H1 (cell line): ENCODE results near the gene SOX14. TPM values are rescaled to one million over a fixed set of nuclear protein-coding genes. Genes with fewer than 3 reads are reported as not detected.

ENCODE experiments used
- CTCF ChIA-PET: fragments of 300-600 bp; sonication (Branson Sonifier 250); formaldehyde crosslinking; loops from one replicate; lab custom pipeline; 2021; ENCODE audit not compliant: partially characterized antibody; lab: Charles Lee
- POLR2A ChIA-PET: fragments of 300-600 bp; sonication (Branson Sonifier 250); formaldehyde crosslinking; loops from one replicate; lab custom pipeline; 2021; ENCODE audit warnings: inconsistent platforms; ENCODE audit not compliant: partially characterized antibody; lab: Charles Lee
- DNase-seq, 2 experiments: peaks; one replicate each; pipeline versions ENCODE4 v3.0.0 to v3.0.0-alpha.2; 2010 to 2022; ENCODE audit warnings: low spot score in 2 of 2, low read depth in 1 of 2, mixed read lengths in 1 of 2
- FAIRE-seq: peaks from 2 replicates; lab custom pipeline; 2011; peaks lifted over from hg19 to GRCh38; lab: Jason Lieb, UNC
- H2AFZ ChIP-seq: 2 replicates; pipeline ENCODE4 v1.8.1; 2012; ENCODE audit warnings: low read length, inconsistent platforms
- H2AK5ac ChIP-seq: 2 replicates; pipeline ENCODE4 v1.6.1; 2013; ENCODE audit warnings: low read depth, low read length
- H2BK120ac ChIP-seq: replicated peaks from 2 replicates; pipeline ENCODE3; 2013; ENCODE audit warnings: low read depth, low read length, inconsistent platforms
- H2BK12ac ChIP-seq: 2 replicates; pipeline ENCODE4 v1.6.1; 2013; ENCODE audit warnings: low read depth, low read length
- H2BK15ac ChIP-seq: 2 replicates; pipeline ENCODE4 v1.6.1; 2013; ENCODE audit warnings: low read length
- H2BK20ac ChIP-seq: 2 replicates; pipeline ENCODE4 v1.6.1; 2013; ENCODE audit warnings: low read length
- H2BK5ac ChIP-seq: 2 replicates; pipeline ENCODE4 v1.6.1; 2013; ENCODE audit warnings: low read depth, low read length
- H3K14ac ChIP-seq: 2 replicates; pipeline ENCODE4 v1.6.1; 2013; ENCODE audit warnings: inconsistent platforms; ENCODE audit not compliant: insufficient read length
- H3K18ac ChIP-seq: 2 replicates; pipeline ENCODE4 v1.6.1; 2013; ENCODE audit warnings: low read length; ENCODE audit errors: extremely low read depth
- H3K23ac ChIP-seq: 2 replicates; pipeline ENCODE4 v1.6.1; 2013; ENCODE audit warnings: inconsistent platforms; ENCODE audit not compliant: insufficient read length
- H3K23me2 ChIP-seq: 2 replicates; pipeline ENCODE4 v1.6.1; 2013; ENCODE audit warnings: low read depth, low read length
- H3K27ac ChIP-seq: 2 replicates; pipeline ENCODE4 v1.6.1; 2011; ENCODE audit warnings: low read depth, low read length, inconsistent platforms
- H3K27me3 ChIP-seq, 4 experiments: replicated peaks in 1 of 4; 1 replicate in 1 of 4; 2 replicates in 3 of 4; pipeline versions ENCODE4 v1.6.1 to v1.8.1; 2011 to 2013; ENCODE audit warnings: low read length in 3 of 4, mild to moderate bottlenecking in 3 of 4, inconsistent platforms in 2 of 4, mixed read lengths in 2 of 4, moderate library complexity in 1 of 4; ENCODE audit not compliant: control insufficient read depth in 3 of 4, insufficient read depth in 3 of 4; ENCODE audit errors: extremely low read depth in 1 of 4
- H3K36me3 ChIP-seq, 4 experiments: 2 replicates each; pipeline versions ENCODE4 v1.6.1 to v1.8.1; 2011 to 2013; ENCODE audit warnings: mild to moderate bottlenecking in 4 of 4, low read length in 3 of 4, moderate library complexity in 2 of 4, control low read depth in 1 of 4, inconsistent platforms in 1 of 4; ENCODE audit not compliant: insufficient read depth in 4 of 4, control insufficient read depth in 2 of 4
- H3K4ac ChIP-seq: replicated peaks from 2 replicates; pipeline ENCODE3; 2013; ENCODE audit warnings: low read length, low read depth, mixed read lengths, inconsistent platforms; ENCODE audit not compliant: insufficient read length
- H3K4me1 ChIP-seq, 4 experiments: replicated peaks in 1 of 4; 1 replicate in 1 of 4; 2 replicates in 3 of 4; pipeline versions ENCODE4 v1.6.1 to v1.8.1; 2011 to 2013; ENCODE audit warnings: low read length in 3 of 4, inconsistent platforms in 2 of 4, mixed read lengths in 1 of 4; ENCODE audit not compliant: insufficient read depth in 4 of 4, control insufficient read depth in 3 of 4
- H3K4me2 ChIP-seq, 2 experiments: 2 replicates each; pipeline versions ENCODE4 v1.6.1 to v1.8.1; 2011 to 2013; ENCODE audit warnings: low read depth in 2 of 2, low read length in 2 of 2, control low read depth in 1 of 2, inconsistent platforms in 1 of 2, mild to moderate bottlenecking in 1 of 2; ENCODE audit not compliant: insufficient read depth in 1 of 2
- H3K4me3 ChIP-seq, 4 experiments: fragments of 200-600, 300-600 bp in 1 of 4; sonication (generic), shearing (Covaris generic), sonication (Bioruptor Twin) in 1 of 4; 2 replicates each; pipeline versions ENCODE4 v1.5.1 to v1.8.1; 2011 to 2016; ENCODE audit warnings: low read length in 4 of 4, low read depth in 3 of 4, control low read depth in 2 of 4, inconsistent platforms in 2 of 4, mild to moderate bottlenecking in 2 of 4, mixed read lengths in 1 of 4, moderate library complexity in 1 of 4; ENCODE audit not compliant: insufficient read depth in 2 of 4; ENCODE audit errors: extremely low read depth in 1 of 4
- H3K56ac ChIP-seq: replicated peaks from 2 replicates; pipeline ENCODE3; 2013; ENCODE audit warnings: low read depth, mild to moderate bottlenecking, mixed read lengths, low read length, inconsistent platforms; ENCODE audit not compliant: insufficient read length
- H3K79me1 ChIP-seq: 2 replicates; pipeline ENCODE4 v1.6.1; 2013; ENCODE audit warnings: low read depth, low read length, control low read depth
- H3K79me2 ChIP-seq, 2 experiments: 2 replicates each; pipeline versions ENCODE4 v1.6.1 to v1.8.1; 2012 to 2013; ENCODE audit warnings: low read length in 2 of 2, mild to moderate bottlenecking in 2 of 2, inconsistent platforms in 1 of 2; ENCODE audit not compliant: insufficient read depth in 2 of 2, control insufficient read depth in 1 of 2
- H3K9ac ChIP-seq, 4 experiments: replicated peaks in 1 of 4; 1 replicate in 1 of 4; 2 replicates in 3 of 4; pipeline versions ENCODE4 v1.6.1 to v1.8.1; 2011 to 2013; ENCODE audit warnings: low read depth in 3 of 4, low read length in 3 of 4, control low read depth in 2 of 4, mild to moderate bottlenecking in 2 of 4, moderate library complexity in 2 of 4, inconsistent platforms in 1 of 4; ENCODE audit errors: extremely low read depth in 1 of 4
- H3K9me3 ChIP-seq, 2 experiments: 2 replicates each; pipeline versions ENCODE4 v1.6.1 to v1.8.1; 2012 to 2013; ENCODE audit warnings: mild to moderate bottlenecking in 2 of 2, moderate library complexity in 2 of 2, control low read depth in 1 of 2, inconsistent platforms in 1 of 2, low read depth in 1 of 2, low read length in 1 of 2, mixed read lengths in 1 of 2; ENCODE audit not compliant: insufficient read depth in 2 of 2
- H4K20me1 ChIP-seq, 2 experiments: replicated peaks in 1 of 2; 2 replicates each; pipeline versions ENCODE3 to v1.8.1; 2011 to 2013; ENCODE audit warnings: inconsistent platforms in 2 of 2, low read length in 2 of 2, mild to moderate bottlenecking in 1 of 2; ENCODE audit not compliant: insufficient read depth in 2 of 2, control insufficient read depth in 1 of 2
- H4K5ac ChIP-seq: 2 replicates; pipeline ENCODE4 v1.6.1; 2013; ENCODE audit warnings: low read length, low read depth, mixed read lengths, inconsistent platforms; ENCODE audit not compliant: insufficient read length
- H4K8ac ChIP-seq: 2 replicates; pipeline ENCODE4 v1.8.0; 2013; ENCODE audit warnings: mild to moderate bottlenecking, moderate library complexity, low read length, inconsistent platforms; ENCODE audit not compliant: insufficient read depth; ENCODE audit errors: extremely low read depth
- H4K91ac ChIP-seq: replicated peaks from 2 replicates; pipeline ENCODE3; 2013; ENCODE audit warnings: low read length, mixed read lengths, inconsistent platforms; ENCODE audit not compliant: insufficient read length
- CBX8 ChIP-seq: fragments of 300-800, 300-1000 bp; sonication (generic); IDR thresholded peaks from 2 replicates; pipeline ENCODE4 v1.7.1; 2016; ENCODE audit warnings: low read depth, low read length, borderline replicate concordance
- KDM4A ChIP-seq: IDR thresholded peaks from one replicate; pipeline ENCODE4 v1.7.1; 2012; ENCODE audit warnings: low read depth, mild to moderate bottlenecking, moderate library complexity, low read length, inconsistent platforms; ENCODE audit not compliant: severe bottlenecking
- RNF2 ChIP-seq: fragments of 200-900, 300-1000 bp; sonication (generic); IDR thresholded peaks from 2 replicates; pipeline ENCODE4 v1.7.1; 2016; ENCODE audit warnings: borderline replicate concordance, low read depth, mild to moderate bottlenecking, antibody characterized with exemption, low read length; ENCODE audit not compliant: poor library complexity, severe bottlenecking; ENCODE audit errors: missing control alignments
- USF2 ChIP-seq: IDR thresholded peaks from 2 replicates; pipeline ENCODE4 v1.6.1; 2011; ENCODE audit warnings: low read length, improper control_type of control experiment
- WGBS, 2 experiments: shearing (Covaris generic) in 1 of 2; methylation state at CpG; one replicate each; pipeline versions ENCODE4 v1.1.6 to v1.1.7; 2013 to 2015; ENCODE audit warnings: low lambda C conversion rate in 2 of 2, mixed read lengths in 2 of 2, inconsistent platforms in 1 of 2, low coverage in 1 of 2, missing lambda C conversion rate in 1 of 2; ENCODE audit not compliant: insufficient replicate concordance in 2 of 2, insufficient coverage in 1 of 2, insufficient read length in 1 of 2; ENCODE audit errors: extremely low coverage in 1 of 2, missing lambda C conversion rate in 1 of 2; 5-methylcytosine and 5-hydroxymethylcytosine counted together
- polyA plus RNA-seq, 7 experiments: library from polyadenylated mRNA; depleted of rRNA in 3 of 7; stranded (reverse) in 5 of 7; unstranded in 2 of 7; fragments of >200 nt in 5 of 7; fragments of 200-250 nt in 2 of 7; gene quantifications; 1 replicate in 5 of 7; 2 replicates in 1 of 7; 4 replicates in 1 of 7; pipeline versions ENCODE4 v1.2.1 to v1.2.3, GENCODE V29; 2011 to 2013; ENCODE audit warnings: missing spikeins in 2 of 7, mixed read lengths in 2 of 7
- total RNA-seq: library from RNA; stranded (reverse); fragmentation: NEBNext Ultra II Directional; extraction: Animal tissue kit (Norgen Biotek cat#: 25700); gene quantifications from 2 replicates; pipeline ENCODE4 v1.2.1, GENCODE V29; 2021

SOX14 gene
- total and polyA plus RNA-seq, 2 of the 8 experiments (the other 6 are each of a cell fraction or from before 2014, with no cell fraction given) = 0.03 to 0.50 TPM

- CTCF ChIA-PET = interaction anchor here (1.8 kb wide), 1 partner anchor 53 kb away, joined by 11 read pairs; no protein-coding TSS in a partner anchor
- WGBS, 2 experiments = 2% methylated on average over 18 of the region's 18 CpGs; no CpG with 5 or more reads in 1 of the 2 experiments
- no peak for FAIRE-seq
These were observed 549 bp upstream of the SOX14 start for GRCh38 chr3:137763594-137763938.

More at GRCh38 chr3:137763594-137763938, 549 bp upstream of the SOX14 start:
- peak in 1 of 2 experiments; percentile 66 for DNase-seq
- Histone ChIP-seq H3K4me3 (peak overlapping the region; percentile 1 to 55 (median 20); a peak in 5 of 8 replicates), H2AK5ac (no peak overlapping the region), H3K79me1 (no peaks in the 10 kb centered on the region), H3K79me2 (no peaks in the 10 kb centered on the region), H3K4ac (no peak overlapping the region), H4K8ac (no peak overlapping the region), H3K23ac (no peak overlapping the region), H3K9ac (no peak overlapping the region), H3K18ac (no peak overlapping the region), H3K9me3 (no peaks in the 10 kb centered on the region), H3K27me3 (peaks cover 78 to 99% (median 95%) of the 10 kb centered on the region in 4 experiments), H4K5ac (no peak overlapping the region), H3K4me1 (peaks cover 8 to 68% (median 52%) of the 10 kb centered on the region in 4 experiments), H3K27ac (no peak overlapping the region), H4K91ac (no peak overlapping the region), H3K4me2 (peak overlapping the region; percentile 82), H3K14ac (no peak overlapping the region), H2BK20ac (no peak overlapping the region), H2AFZ (no peak overlapping the region), H3K36me3 (no peaks in the 10 kb centered on the region; a peak in 1 of 8 replicates), H4K20me1 (peaks cover 17 to 18% of the 10 kb centered on the region in 2 experiments), H2BK15ac (no peak overlapping the region), H2BK12ac (no peak overlapping the region; the same call in 1 of the 2 replicates), H3K56ac (no peak overlapping the region), H2BK120ac (no peak overlapping the region), H2BK5ac (no peak overlapping the region), H3K23me2 (peaks cover 19% of the 10 kb centered on the region; the same call in 1 of the 2 replicates)
- TF ChIP-seq CBX8 = no peak
- TF ChIP-seq KDM4A = peak; percentile 1
- TF ChIP-seq RNF2 = peak; percentile 56
- no peak for TF ChIP-seq USF2
- POLR2A ChIA-PET = interaction anchor here (1.8 kb wide), 1 partner anchor 11 kb away, joined by 5 read pairs; no protein-coding TSS in a partner anchor
